Measurements from ENCODE around the gene IL19. TPM values are rescaled to one million over a fixed set of nuclear protein-coding genes. Genes with fewer than 3 reads are reported as not detected.

The IL19 gene
- total RNA-seq, 5 donors from 2014 or later (not counting 1 experiment from before 2014, with no cell fraction given): not detected

GRCh38 chr1:206890125-206891060 is 119.8 kb downstream of the IL19 start:
- H3K4me1 Mint-ChIP-seq: peaks cover 23 to 35% (median 27%) of the 10 kb centered on the region in 3 donors
- H3K27ac Mint-ChIP-seq: peak overlapping the region in 1 of 2 donors; percentile 70
- ChIA-PET CTCF (interaction anchor here in 1 of 2 donors (0.5 kb wide), 1 partner anchor 229 kb away, joined by 3 read pairs; no protein-coding TSS in a partner anchor), POLR2A (interaction anchor here in 1 of 2 donors (0.7 to 0.8 kb wide), 2 partner anchors 59 to 413 kb away, joined by 4 read pairs; no protein-coding TSS in a partner anchor)
- DNase-seq (peak in 1 of 35 experiments; percentile 35), ATAC-seq (replicated peaks in 1 of 4) (peak in 3 of 4 experiments; percentile 63 to 77 (median 71))
- no peaks in the 10 kb centered on the region for H3K9me3 Mint-ChIP-seq
- H3K9me3 ChIP-seq: no peaks in the 10 kb centered on the region
- peaks cover 4 to 8% of the 10 kb centered on the region in 2 experiments for H3K4me1 ChIP-seq (ENCODE audit: control insufficient read depth in 1 of 2, extremely low read depth in 1 of 2, insufficient read depth in 2 of 2, low read length in 2 of 2)
- WGBS (ENCODE audit: insufficient coverage): 69% methylated on average over 7 of the region's 15 CpGs
- peak overlapping the region; percentile 29 to 51 (median 31) for H3K4me3 Mint-ChIP-seq
- no peak overlapping the region for H3K27ac ChIP-seq (ENCODE audit: low read length)
- H3K27me3 Mint-ChIP-seq: peaks cover 0 to 1% of the 10 kb centered on the region in 2 donors
- no peak overlapping the region for H3K4me3 ChIP-seq (ENCODE audit: control insufficient read depth in 1 of 2, extremely low read depth in 1 of 2, low read length in 1 of 2)
- H3K36me3 Mint-ChIP-seq: peaks cover 9% of the 10 kb centered on the region
- H3K27me3 ChIP-seq (replicated peaks in 1 of 2; ENCODE audit: control insufficient read depth in 2 of 2, extremely low read depth in 1 of 2, insufficient read depth in 2 of 2, low read length in 1 of 2): peaks cover 0 to 3% of the 10 kb centered on the region in 2 experiments
- H3K36me3 ChIP-seq (ENCODE audit: control insufficient read depth in 2 of 2, extremely low read depth in 1 of 2, insufficient read depth in 1 of 2, low read length in 1 of 2): no peaks in the 10 kb centered on the region

DNA sequence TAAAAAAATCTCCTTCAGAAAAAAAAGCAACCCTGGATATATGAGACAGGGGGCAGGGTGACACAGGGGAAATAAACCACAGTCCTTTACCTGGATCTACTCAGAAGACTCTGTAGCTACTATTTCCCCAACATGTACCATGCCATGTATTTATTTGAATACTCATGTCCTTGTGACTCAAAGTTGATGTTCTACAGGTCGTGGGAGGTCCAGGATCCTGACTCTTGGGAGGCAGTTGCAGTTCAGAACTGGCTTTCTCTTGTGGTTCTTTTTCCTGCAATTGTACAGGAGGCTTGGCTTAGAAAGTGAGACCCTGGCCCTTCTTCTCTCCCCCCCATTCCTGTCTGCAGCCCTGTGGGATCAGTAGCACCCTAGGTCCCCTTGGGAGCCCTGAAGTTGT is 120.8 kb downstream of the IL19 start:
- Mint-ChIP-seq H3K36me3 (peaks cover 9% of the 10 kb centered on the region), H3K4me3 (peak overlapping the region in 1 of 3 donors; percentile 51), H3K27ac (peak overlapping the region in 1 of 2 donors; percentile 13), H3K9me3 (no peaks in the 10 kb centered on the region), H3K4me1 (peaks cover 27 to 39% (median 27%) of the 10 kb centered on the region in 3 donors), H3K27me3 (no peaks in the 10 kb centered on the region)
- Histone ChIP-seq H3K36me3 (ENCODE audit: control insufficient read depth in 2 of 2, extremely low read depth in 1 of 2, insufficient read depth in 1 of 2, low read length in 1 of 2) (no peaks in the 10 kb centered on the region), H3K27ac (ENCODE audit: low read length) (no peak overlapping the region), H3K4me1 (ENCODE audit: control insufficient read depth in 1 of 2, extremely low read depth in 1 of 2, insufficient read depth in 2 of 2, low read length in 2 of 2) (peaks cover 4 to 8% of the 10 kb centered on the region in 2 experiments), H3K9me3 (no peaks in the 10 kb centered on the region), H3K27me3 (replicated peaks in 1 of 2; ENCODE audit: control insufficient read depth in 2 of 2, extremely low read depth in 1 of 2, insufficient read depth in 2 of 2, low read length in 1 of 2) (peaks cover 0 to 9% of the 10 kb centered on the region in 2 experiments), H3K4me3 (ENCODE audit: control insufficient read depth in 1 of 2, extremely low read depth in 1 of 2, low read length in 1 of 2) (no peak overlapping the region)
- DNase-seq: no peak
- ChIA-PET CTCF (no interaction called here), POLR2A (interaction anchor here in 1 of 2 donors (0.6 kb wide), 1 partner anchor 84 kb away, joined by 3 read pairs; no protein-coding TSS in a partner anchor)
- no CpG with 5 or more reads among the region's 1 CpG for WGBS (ENCODE audit: insufficient coverage)
- ATAC-seq (replicated peaks in 1 of 4): no peak

Other genes starting within 250 kb of the IL19 start
- 10 to 100 TPM; 48.0 to 56.7 (median 49.3) TPM for gene EIF2D, start 158.3 kb upstream of the IL19 start, total RNA-seq
- gene DYRK3, start 135.2 kb upstream of the IL19 start, total RNA-seq: 1 to 10 TPM in 4 of 5 donors, under 1 TPM in 1; 0.73 to 2.0 (median 1.6) TPM
- gene MAPKAPK2, start 85.9 kb upstream of the IL19 start, total RNA-seq: 100 to 1,000 TPM in 1 of 5 donors, 10 to 100 TPM in 4; 64.3 to 117 (median 78.4) TPM
- 1 to 10 TPM in 1 of 5 donors, under 1 TPM in 2, not detected in 2; 0.19 to 1.1 (median 0.26) TPM for gene IL10, start 1.7 kb downstream of the IL19 start, total RNA-seq
- gene IL20, start 94.8 kb downstream of the IL19 start, total RNA-seq: not detected
- gene IL24, start 126.7 kb downstream of the IL19 start, total RNA-seq: under 1 TPM in 2 of 5 donors, not detected in 3; 0.18 to 0.22 TPM
- 100 to 1,000 TPM; 275 to 576 (median 453) TPM for gene FCMR, start 151.2 kb downstream of the IL19 start, total RNA-seq
- 1 to 10 TPM in 3 of 5 donors, not detected in 2; 2.7 to 6.7 (median 3.2) TPM for gene PIGR, start 175.7 kb downstream of the IL19 start, total RNA-seq
- gene FCAMR, start 199.7 kb downstream of the IL19 start, total RNA-seq: not detected